Nephron progenitor cell (in vitro differentiated cells): Measurements from ENCODE around the gene NUDT6.
A peak's percentile ranks its signal among the peaks of the same experiment; 100 is the strongest.
"Not testable (repeated sequence)": the region's sequence is repeated elsewhere in the genome, so short reads cannot be mapped to it uniquely, and the experiment has no call there.

Experiments
- DNase-seq: peaks from one replicate; pipeline ENCODE4 v3.0.0; 2021
- H3K27ac Mint-ChIP-seq: 2 replicates; pipeline ENCODE4 v1.8.0; 2021; ENCODE audit warnings: mild to moderate bottlenecking, moderate library complexity, mixed read lengths
- H3K27me3 Mint-ChIP-seq: 2 replicates; pipeline ENCODE4 v1.8.0; 2021; ENCODE audit warnings: mild to moderate bottlenecking, low read depth, mixed read lengths; ENCODE audit not compliant: poor library complexity
- H3K36me3 Mint-ChIP-seq: 2 replicates; pipeline ENCODE4 v1.8.0; 2021; ENCODE audit warnings: low read depth, mixed read lengths
- H3K4me1 Mint-ChIP-seq: 2 replicates; pipeline ENCODE4 v1.8.0; 2021; ENCODE audit warnings: mixed read lengths
- H3K4me3 Mint-ChIP-seq: 2 replicates; pipeline ENCODE4 v1.8.0; 2021; ENCODE audit warnings: mild to moderate bottlenecking, moderate library complexity, mixed read lengths
- H3K9me3 Mint-ChIP-seq: 2 replicates; pipeline ENCODE4 v1.8.0; 2021; ENCODE audit warnings: mild to moderate bottlenecking, moderate library complexity, mixed read lengths
- CTCF ChIP-seq: fragments of 200-600 bp; sonication (generic); IDR thresholded peaks from 2 replicates; pipeline ENCODE4 v1.5.0; 2021; ENCODE audit warnings: antibody characterized with exemption

NUDT6 gene

GRCh38 chr4:122857160-122857559 lies 65.2 kb downstream of the NUDT6 start:
- no peak for DNase-seq
- no peaks in the 10 kb centered on the region for H3K27me3 Mint-ChIP-seq
- H3K4me1 Mint-ChIP-seq: peaks cover 41% of the 10 kb centered on the region
- H3K4me3 Mint-ChIP-seq: no peak overlapping the region
- TF ChIP-seq CTCF: no peak
- H3K27ac Mint-ChIP-seq: no peak overlapping the region
- H3K36me3 Mint-ChIP-seq: peaks cover 7% of the 10 kb centered on the region
- H3K9me3 Mint-ChIP-seq: no peaks in the 10 kb centered on the region

- Mint-ChIP-seq H3K4me1 (peaks cover 41% of the 10 kb centered on the region), H3K27ac (peak overlapping the region; percentile 22), H3K36me3 (peaks cover 5% of the 10 kb centered on the region)
Observed at GRCh38 chr4:122855353-122855890, 67.0 kb downstream of the NUDT6 start.

GRCh38 chr4:122854447-122855352 lies 67.7 kb downstream of the NUDT6 start:
- Mint-ChIP-seq H3K9me3 (no peaks in the 10 kb centered on the region), H3K36me3 (peaks cover 5% of the 10 kb centered on the region), H3K27ac (peak overlapping the region; percentile 90), H3K27me3 (no peaks in the 10 kb centered on the region), H3K4me3 (no peak overlapping the region), H3K4me1 (peaks cover 41% of the 10 kb centered on the region)
- no peak for DNase-seq
- TF ChIP-seq CTCF: no peak

More at GRCh38 chr4:122855353-122855890, 67.0 kb downstream of the NUDT6 start:
- DNase-seq: no peak
- Mint-ChIP-seq H3K4me3 (no peak overlapping the region), H3K9me3 (no peaks in the 10 kb centered on the region), H3K27me3 (no peaks in the 10 kb centered on the region)
- TF ChIP-seq CTCF: no peak

GRCh38 chr4:122851568-122851967 lies 70.8 kb downstream of the NUDT6 start:
- H3K4me1 Mint-ChIP-seq: peaks cover 28% of the 10 kb centered on the region
- H3K4me3 Mint-ChIP-seq: no peak overlapping the region
- H3K27me3 Mint-ChIP-seq: no peaks in the 10 kb centered on the region
- DNase-seq: no peak
- TF ChIP-seq CTCF: no peak
- peaks cover 12% of the 10 kb centered on the region for H3K9me3 Mint-ChIP-seq
- H3K36me3 Mint-ChIP-seq: peaks cover 34% of the 10 kb centered on the region
- no peak overlapping the region for H3K27ac Mint-ChIP-seq

GRCh38 chr4:122849789-122850188 lies 72.6 kb downstream of the NUDT6 start:
- not testable (repeated sequence) for H3K4me3 Mint-ChIP-seq, DNase-seq, H3K27me3 Mint-ChIP-seq, H3K27ac Mint-ChIP-seq
- Mint-ChIP-seq H3K4me1 (peaks cover 15% of the 10 kb centered on the region), H3K9me3 (peaks cover 12% of the 10 kb centered on the region), H3K36me3 (peaks cover 45% of the 10 kb centered on the region)

GRCh38 chr4:122847931-122848330 lies 74.5 kb downstream of the NUDT6 start:
- DNase-seq: no peak
- no peak for TF ChIP-seq CTCF
- H3K27me3 Mint-ChIP-seq: no peaks in the 10 kb centered on the region
- H3K9me3 Mint-ChIP-seq: peaks cover 12% of the 10 kb centered on the region
- peaks cover 57% of the 10 kb centered on the region for H3K36me3 Mint-ChIP-seq
- no peak overlapping the region for H3K4me3 Mint-ChIP-seq
- no peak overlapping the region for H3K27ac Mint-ChIP-seq
- peaks cover 6% of the 10 kb centered on the region for H3K4me1 Mint-ChIP-seq
